OCI-LY3 (cell line): ENCODE data around the gene LRRC56.

Experiments
- CTCF ChIP-seq: fragments of 200-600, 300-600 bp; sonication (generic); IDR thresholded peaks from 2 replicates; pipeline ENCODE4 v1.5.1; 2014; ENCODE audit warnings: antibody characterized with exemption, low read length, low read depth
- EZH2phosphoT487 ChIP-seq: fragments of 200-600 bp; shearing (Covaris generic); IDR thresholded peaks from 2 replicates; pipeline ENCODE4 v1.6.1; 2018; ENCODE audit warnings: antibody characterized with exemption, mixed run types, low read depth

DNA sequence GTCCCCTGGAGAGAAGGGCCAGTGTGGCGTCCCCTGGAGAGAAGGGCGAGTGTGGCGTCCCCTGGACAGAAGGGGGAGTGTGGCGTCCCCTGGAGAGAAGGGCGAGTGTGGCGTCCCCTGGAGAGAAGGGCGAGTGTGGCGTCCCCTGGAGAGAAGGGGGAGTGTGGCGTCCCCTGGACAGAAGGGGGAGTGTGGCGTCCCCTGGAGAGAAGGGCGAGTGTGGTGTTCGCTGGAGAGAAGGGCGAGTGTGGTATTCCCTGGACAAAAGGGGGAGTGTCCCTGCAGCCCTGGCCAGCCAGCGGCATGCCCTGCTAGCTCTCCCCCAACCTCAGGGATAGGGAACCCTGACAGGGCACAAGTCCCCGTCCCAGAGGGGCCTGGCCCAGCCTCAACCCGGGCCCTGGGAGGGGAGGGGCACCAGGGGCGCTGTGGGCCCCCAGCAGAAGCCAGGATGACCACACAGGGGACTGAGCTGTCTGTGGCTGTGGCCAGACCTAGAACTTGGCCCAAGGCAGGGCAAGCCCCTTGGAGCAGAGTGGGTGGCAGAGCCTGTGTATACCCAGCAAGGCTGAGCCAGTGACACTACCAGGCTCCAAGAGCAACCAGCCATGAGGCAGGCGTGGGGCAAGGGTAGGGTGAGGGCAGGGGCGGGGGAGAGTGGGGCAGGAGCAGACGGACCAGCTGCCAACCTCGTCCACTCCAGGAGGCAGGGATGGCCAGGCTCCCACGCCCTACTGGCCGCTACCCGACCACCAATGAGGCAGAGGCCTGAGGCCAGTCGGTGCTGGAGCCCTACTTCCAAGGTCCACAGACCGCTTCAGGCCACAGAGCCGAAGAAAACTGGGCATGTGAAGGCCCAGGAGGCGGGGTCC lies 6.1 kb upstream of the LRRC56 start:
- no peak for TF ChIP-seq CTCF
- no peak for TF ChIP-seq EZH2phosphoT487
